Myocyte (in vitro differentiated cells): ENCODE results near the gene ATRX. TPM values are rescaled to one million over a fixed set of nuclear protein-coding genes. Genes with fewer than 3 reads are reported as not detected.
"Not testable (repeated sequence)": the region's sequence is repeated elsewhere in the genome, so short reads cannot be mapped to it uniquely, and the experiment has no call there.

ENCODE experiments used
- DNase-seq: peaks from one replicate; pipeline ENCODE4 v3.0.0-alpha.2; 2012; ENCODE audit warnings: low read depth
- total RNA-seq: library from RNA; depleted of rRNA; stranded (reverse); fragments of >200 nt; gene quantifications from 2 replicates; pipeline ENCODE4 v1.2.3, GENCODE V29; 2014

Gene ATRX
- total RNA-seq, 1 donor from 2014 or later, result 72.4 TPM

DNA sequence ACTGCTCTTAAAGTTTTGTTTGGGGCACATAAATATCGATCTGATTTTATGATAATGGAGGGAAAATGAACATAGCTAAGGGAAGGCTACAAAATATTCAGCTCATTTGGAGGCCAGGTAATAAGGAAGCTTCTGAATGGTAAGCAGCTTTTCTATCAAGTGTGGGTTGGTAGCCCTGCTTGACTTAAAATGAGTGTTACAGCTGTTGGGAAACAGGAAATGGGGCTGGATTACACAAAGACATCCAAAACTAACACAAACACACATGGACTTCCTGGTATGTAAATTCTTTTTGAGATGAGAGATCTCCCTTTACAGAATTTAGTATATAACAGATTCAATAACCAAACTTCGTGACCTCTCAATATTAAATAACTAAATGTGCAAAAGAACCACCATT lies 280.8 kb downstream of the ATRX start:
- DNase-seq, result peak; percentile 16

DNA sequence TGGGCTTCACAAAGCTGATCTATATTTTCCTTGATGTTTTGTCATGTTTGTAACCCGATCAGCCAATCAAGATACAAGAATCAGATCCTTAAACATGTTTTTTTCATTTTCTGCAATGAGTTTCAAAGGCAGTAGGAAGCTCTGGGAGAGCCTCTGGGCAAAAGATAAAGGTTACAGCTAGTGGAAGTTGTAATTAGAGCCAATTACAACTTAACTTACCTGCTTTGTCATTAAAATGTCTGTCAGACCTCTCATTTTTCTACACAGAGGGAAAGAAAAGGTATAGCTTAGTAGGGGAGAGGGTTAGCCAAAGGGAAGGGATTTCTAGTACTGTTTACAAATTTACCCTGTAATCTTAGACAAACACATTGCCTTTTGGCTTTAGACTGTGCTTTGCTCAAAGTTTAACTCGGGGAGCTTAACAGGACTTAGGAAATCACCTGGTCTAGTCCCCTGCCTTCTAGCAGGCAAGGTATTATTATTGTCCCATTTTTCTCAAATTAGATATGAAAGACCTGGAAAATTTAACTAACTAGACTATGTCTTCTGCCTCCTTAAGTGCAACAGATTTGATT lies 283.0 kb downstream of the ATRX start:
- no peak for DNase-seq

DNA sequence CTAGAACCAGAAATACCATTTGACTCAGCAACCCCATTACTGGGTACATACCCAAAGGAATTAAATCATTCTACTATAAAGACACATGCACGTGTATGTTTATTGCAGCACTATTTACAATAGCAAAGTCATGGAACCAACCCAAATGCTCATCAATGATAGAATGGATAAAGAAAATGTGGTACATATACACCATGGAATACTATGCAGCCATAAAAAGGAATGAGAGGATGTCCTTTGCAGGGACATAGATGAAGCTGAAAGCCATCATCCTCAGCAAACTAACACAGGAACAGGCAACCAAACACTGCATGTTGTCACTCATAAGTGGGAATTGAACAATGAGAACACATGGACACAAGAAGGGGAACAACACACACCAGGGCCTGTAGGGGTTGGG lies 285.9 kb downstream of the ATRX start:
- not testable (repeated sequence) for DNase-seq

DNA sequence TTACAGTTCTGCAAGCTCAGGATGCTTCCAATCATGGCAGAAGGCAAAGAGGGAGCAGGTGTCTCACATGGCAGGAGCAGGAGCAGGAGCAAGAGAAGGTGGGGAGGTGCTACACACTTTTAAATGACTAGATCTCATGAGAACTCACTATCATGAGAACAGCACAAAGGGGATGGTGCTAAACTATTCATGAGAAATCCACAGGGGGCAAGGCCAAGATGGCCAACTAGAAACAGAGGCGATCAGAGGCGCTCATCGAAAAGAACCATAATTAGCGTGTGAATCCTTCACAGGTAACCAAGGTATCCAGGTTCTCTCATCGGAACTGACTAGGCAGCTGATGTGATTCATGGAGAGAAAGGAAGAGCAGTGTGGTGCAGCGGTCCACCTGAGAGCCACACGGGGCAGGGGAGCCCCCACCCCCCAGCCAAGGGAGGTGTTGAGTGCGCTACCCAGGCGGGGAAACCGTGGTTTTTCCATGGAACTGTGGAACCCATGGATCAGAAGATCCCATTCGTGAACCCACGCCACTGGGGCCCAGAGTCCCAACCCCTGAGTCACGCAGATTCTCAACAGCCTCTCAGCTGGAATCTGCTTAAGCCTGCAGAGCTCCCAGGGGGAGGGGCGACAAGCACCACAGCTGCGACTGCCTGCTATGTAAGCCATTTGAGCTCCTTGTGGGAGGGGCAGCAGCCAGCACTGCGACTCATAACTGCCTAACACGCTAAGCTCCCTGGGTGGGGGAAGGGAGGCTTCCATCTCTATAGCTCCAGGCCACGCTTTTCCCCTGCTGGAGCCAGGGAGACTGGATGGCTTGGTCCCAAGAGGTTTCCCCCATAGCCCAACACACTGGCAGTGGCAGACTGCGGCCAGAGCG lies 292.1 kb downstream of the ATRX start:
- peak; percentile 87 for DNase-seq

DNA sequence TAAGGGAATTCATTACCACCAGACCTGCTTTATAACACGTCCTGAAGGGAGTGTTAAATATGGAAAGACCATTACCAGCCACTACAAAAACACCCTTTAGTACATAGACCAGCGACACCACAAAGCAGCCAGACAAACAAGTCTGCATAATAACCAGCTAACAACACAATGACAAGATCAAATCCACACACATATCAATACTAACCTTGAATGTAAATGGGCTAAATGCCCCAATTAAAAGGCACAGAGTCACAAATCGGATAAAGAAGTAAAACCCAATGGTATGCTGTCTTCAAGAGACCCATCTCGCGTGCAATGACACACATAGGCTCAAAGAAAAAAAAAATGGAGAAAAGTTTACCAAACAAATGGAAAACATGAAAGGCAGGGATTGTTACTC lies 302.0 kb downstream of the ATRX start:
- no peak for DNase-seq

DNA sequence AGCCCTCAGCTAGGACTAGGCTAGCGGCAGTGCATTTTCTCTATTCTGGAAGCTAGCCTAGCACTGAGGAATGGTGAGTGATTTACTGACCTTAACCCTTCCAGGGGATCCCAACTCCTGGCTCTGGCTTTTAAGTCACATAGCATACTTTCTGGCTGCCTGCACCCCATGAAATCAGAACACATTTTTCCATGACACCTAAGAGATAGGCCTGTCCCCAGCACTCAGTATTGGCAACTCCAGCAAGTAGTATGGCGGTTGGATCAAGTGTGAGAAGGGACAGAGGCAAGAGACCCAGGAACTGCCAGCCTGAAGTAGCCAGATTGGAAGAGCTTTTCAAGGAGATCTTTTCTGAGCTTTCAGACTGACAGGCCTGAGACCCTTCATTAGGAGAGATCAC lies 330.6 kb downstream of the ATRX start:
- no peak for DNase-seq

Other genes with a start within 250 kb of the ATRX start
- 61.3 and 96.1 TPM in 2 replicates for gene MAGT1, start 109.2 kb upstream of the ATRX start, total RNA-seq
- gene COX7B, start 113.3 kb upstream of the ATRX start, total RNA-seq, result 269 and 380 TPM in 2 replicates
- 9.9 and 12.4 TPM in 2 replicates for gene ATP7A, start 124.5 kb upstream of the ATRX start, total RNA-seq
- not detected in 2 replicates for gene PGAM4, start 183.4 kb upstream of the ATRX start, total RNA-seq